Endothelial cell of umbilical vein (primary cell): ENCODE results near the gene GPS1. TPM values are rescaled to one million over a fixed set of nuclear protein-coding genes. Genes with fewer than 3 reads are reported as not detected.

ENCODE experiments used
- BruUV-seq: library from RNA; stranded (reverse); fragments of 400-500 nt; replicated peaks from 2 replicates; lab custom pipeline; 2021; lab: Mats Ljungman, UMichigan
- CTCF ChIA-PET: fragments of 300-600, 350-600 bp; sonication (Branson Sonifier 250); formaldehyde crosslinking; loops from one replicate; lab custom pipeline; 2021; ENCODE audit warnings: antibody characterized with exemption, inconsistent platforms; lab: Charles Lee
- POLR2A ChIA-PET: fragments of 300-600, 350-600 bp; sonication (Branson Sonifier 250); formaldehyde crosslinking; loops from one replicate; lab custom pipeline; 2021; ENCODE audit warnings: antibody characterized with exemption, inconsistent platforms; lab: Charles Lee
- DNase-seq: peaks from one replicate; pipeline ENCODE4 v3.0.0-alpha.2; 2011; ENCODE audit warnings: low read depth, low spot score
- FAIRE-seq: peaks from 2 replicates; lab custom pipeline; 2011; peaks lifted over from hg19 to GRCh38; lab: Jason Lieb, UNC
- H2AFZ ChIP-seq: 2 replicates; pipeline ENCODE4 v1.6.0; 2012; ENCODE audit warnings: low read depth, low read length, control low read depth, inconsistent platforms
- H3K27ac ChIP-seq: 2 replicates; pipeline ENCODE4 v1.5.1; 2011; ENCODE audit warnings: low read depth, mild to moderate bottlenecking, control low read depth, low read length, moderate library complexity; ENCODE audit not compliant: insufficient read depth
- H3K27me3 ChIP-seq, 2 experiments: 2 replicates each; pipeline versions ENCODE4 v1.6.0 to v1.6.1; 2011; ENCODE audit warnings: low read length in 2 of 2, mixed read lengths in 1 of 2; ENCODE audit not compliant: control insufficient read depth in 2 of 2, insufficient read depth in 2 of 2
- H3K36me3 ChIP-seq, 2 experiments: 2 replicates in 1 of 2; 3 replicates in 1 of 2; pipeline ENCODE4 v1.5.1; 2011; ENCODE audit warnings: low read length in 2 of 2, mild to moderate bottlenecking in 1 of 2, moderate library complexity in 1 of 2; ENCODE audit not compliant: control insufficient read depth in 2 of 2, insufficient read depth in 2 of 2; ENCODE audit errors: extremely low read depth in 1 of 2
- H3K4me1 ChIP-seq: 3 replicates; pipeline ENCODE4 v1.5.1; 2011; ENCODE audit warnings: mild to moderate bottlenecking, low read length; ENCODE audit not compliant: control insufficient read depth, insufficient read depth; ENCODE audit errors: extremely low read depth
- H3K4me2 ChIP-seq: 2 replicates; pipeline ENCODE4 v1.6.1; 2011; ENCODE audit warnings: low read length, control low read depth, mixed read lengths; ENCODE audit not compliant: insufficient read depth
- H3K4me3 ChIP-seq, 3 experiments: fragments of 200-600 bp in 1 of 3; sonication (generic), shearing (Covaris generic) in 1 of 3; replicated peaks in 1 of 3; 2 replicates each; pipeline ENCODE4 v1.5.1; 2011 to 2016; ENCODE audit warnings: control low read depth in 3 of 3, low read length in 3 of 3, mild to moderate bottlenecking in 2 of 3, inconsistent platforms in 1 of 3, low read depth in 1 of 3, moderate library complexity in 1 of 3; ENCODE audit not compliant: insufficient read depth in 1 of 3
- H3K79me2 ChIP-seq: 2 replicates; pipeline ENCODE4 v1.6.0; 2012; ENCODE audit warnings: low read length, inconsistent platforms; ENCODE audit not compliant: control insufficient read depth, insufficient read depth
- H3K9ac ChIP-seq: replicated peaks from 2 replicates; pipeline ENCODE3; 2011; ENCODE audit warnings: low read length, control low read depth; ENCODE audit not compliant: insufficient read depth; ENCODE audit errors: extremely low read depth
- H3K9me1 ChIP-seq: replicated peaks from 3 replicates; pipeline ENCODE4 v1.6.0; 2011; ENCODE audit warnings: mild to moderate bottlenecking, low read length; ENCODE audit not compliant: control insufficient read depth, insufficient read depth; ENCODE audit errors: extremely low read depth
- H3K9me3 ChIP-seq: replicated peaks from 2 replicates; pipeline ENCODE4 v1.5.1; 2012; ENCODE audit warnings: low read length, inconsistent platforms; ENCODE audit not compliant: control insufficient read depth, insufficient read depth
- H4K20me1 ChIP-seq: replicated peaks from 2 replicates; pipeline ENCODE3; 2011; ENCODE audit warnings: mild to moderate bottlenecking, low read length; ENCODE audit not compliant: control insufficient read depth, insufficient read depth; ENCODE audit errors: extremely low read depth
- CTCF ChIP-seq, 2 donors: IDR thresholded peaks; 1 replicate in 1 of 2; 2 replicates in 1 of 2; pipeline ENCODE4 v1.5.1; 2011; ENCODE audit warnings: low read length in 2 of 2, mild to moderate bottlenecking in 2 of 2, moderate library complexity in 2 of 2, control low read depth in 1 of 2, inconsistent platforms in 1 of 2, low read depth in 1 of 2; ENCODE audit not compliant: insufficient read depth in 1 of 2; ENCODE audit errors: extremely low read depth in 1 of 2
- EZH2 ChIP-seq: IDR thresholded peaks from 2 replicates; pipeline ENCODE4 v1.6.1; 2012; ENCODE audit warnings: borderline replicate concordance, low read depth, mild to moderate bottlenecking, moderate library complexity, low read length, inconsistent platforms; ENCODE audit not compliant: severe bottlenecking
- FOS ChIP-seq: IDR thresholded peaks from 2 replicates; pipeline ENCODE4 v1.6.1; 2011; ENCODE audit warnings: mild to moderate bottlenecking, low read length, moderate library complexity, borderline replicate concordance; ENCODE audit not compliant: insufficient read depth
- GATA2 ChIP-seq: IDR thresholded peaks from 2 replicates; pipeline ENCODE4 v1.7.0; 2011; ENCODE audit warnings: low read depth, mild to moderate bottlenecking, moderate library complexity, mixed read lengths, low read length; ENCODE audit not compliant: insufficient read length, insufficient read depth
- JUN ChIP-seq: IDR thresholded peaks from 2 replicates; pipeline ENCODE4 v1.6.1; 2011; ENCODE audit warnings: borderline replicate concordance, low read depth; ENCODE audit not compliant: insufficient read length, insufficient read depth
- MAX ChIP-seq: IDR thresholded peaks from 2 replicates; pipeline ENCODE4 v1.6.1; 2011; ENCODE audit not compliant: insufficient read depth, insufficient read length
- MYC ChIP-seq: IDR thresholded peaks from one replicate; pipeline ENCODE4 v1.6.1; 2011; ENCODE audit warnings: mild to moderate bottlenecking, low read depth, low read length
- POLR2A ChIP-seq: IDR thresholded peaks from 2 replicates; pipeline ENCODE4 v1.6.1; 2012; ENCODE audit warnings: low read depth, mild to moderate bottlenecking, control low read depth, low read length
- POLR2AphosphoS5 ChIP-seq: IDR thresholded peaks from 2 replicates; pipeline ENCODE4 v1.6.1; 2012; ENCODE audit warnings: low read depth, mild to moderate bottlenecking, control low read depth, low read length, moderate library complexity; ENCODE audit not compliant: insufficient read depth
- dilution Hi-C: fragments of 300-500 bp; cut with MboI; formaldehyde crosslinking; loops from one replicate; pipeline ENCODE4 v1.15.0; 2019; ENCODE audit warnings: low sequenced_read_pairs; ENCODE audit not compliant: extremely low pct_ligation_motif_present
- intact Hi-C: fragments of 100-400 bp; cut with micrococcal nuclease; formaldehyde crosslinking; loops from one replicate; pipeline ENCODE4 v1.10.0; 2022
- polyA plus RNA-seq, 4 experiments: library from polyadenylated mRNA; depleted of rRNA in 3 of 4; stranded (reverse) in 3 of 4; unstranded in 1 of 4; fragments of >200 nt; gene quantifications; 2 replicates each; pipeline versions ENCODE4 v1.2.1 to v1.2.3, GENCODE V29; 2011 to 2012; ENCODE audit warnings: missing spikeins in 1 of 4
- total RNA-seq: library from RNA; stranded (reverse); gene quantifications from 2 replicates; pipeline ENCODE4 v1.2.3, GENCODE V29; 2021

GPS1 gene
- total and polyA plus RNA-seq, 2 donors (not counting 3 experiments of a cell fraction or from before 2014, with no cell fraction given), result 116 to 178 TPM

DNA sequence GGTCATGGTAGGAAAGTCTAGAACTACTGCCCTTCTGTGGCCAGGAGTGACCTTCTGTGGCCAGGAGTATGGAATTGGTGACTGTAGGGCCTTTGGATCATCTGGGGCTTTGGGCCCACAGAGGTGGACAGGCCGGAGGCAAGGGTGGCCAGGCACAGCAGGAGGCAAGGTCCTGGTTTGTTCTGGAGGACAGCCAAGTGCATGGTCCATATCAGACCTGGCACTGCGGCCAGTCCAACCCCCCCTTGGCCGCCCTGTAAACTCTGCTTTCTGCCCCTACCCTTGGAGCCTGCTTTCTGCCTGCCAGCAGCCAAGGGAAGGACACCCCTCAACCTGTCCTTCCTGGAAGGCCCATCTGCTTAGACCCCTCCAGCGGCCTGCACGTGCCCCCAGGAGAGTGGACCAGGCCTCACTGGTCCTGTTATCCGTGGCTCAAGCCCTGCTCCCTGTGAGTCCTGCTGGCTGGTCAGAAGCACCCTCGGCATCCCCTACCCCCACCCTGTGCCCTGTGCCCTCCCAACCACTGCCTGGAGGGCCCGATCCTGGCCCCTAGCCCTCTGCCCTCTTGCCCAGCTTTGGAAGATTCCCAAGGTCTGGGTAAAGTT, 11.9 kb upstream of the GPS1 start:
- intact Hi-C loops (loop anchor here (10.0 kb wide), 2 partner anchors 195 to 375 kb away; partner anchors contain the start of genes HEXD and OGFOD3), dilution Hi-C loops (no loop called here)
- Histone ChIP-seq H3K4me3 (no peak overlapping the region), H3K36me3 (no peaks in the 10 kb centered on the region), H3K9ac (no peak overlapping the region), H3K4me1 (peaks cover 6% of the 10 kb centered on the region), H3K27me3 (no peaks in the 10 kb centered on the region), H4K20me1 (no peaks in the 10 kb centered on the region), H3K79me2 (peaks cover 2% of the 10 kb centered on the region), H3K4me2 (no peak overlapping the region), H3K27ac (no peak overlapping the region), H3K9me1 (no peaks in the 10 kb centered on the region), H2AFZ (no peak overlapping the region), H3K9me3 (no peaks in the 10 kb centered on the region)
- TF ChIP-seq MAX, result no peak
- TF ChIP-seq FOS, result no peak
- TF ChIP-seq EZH2, result no peak
- BruUV-seq, result no TSS peak
- ChIA-PET POLR2A (no interaction called here), CTCF (interaction anchor here (0.5 kb wide), 1 partner anchor 454 kb away, joined by 3 read pairs; no protein-coding TSS in a partner anchor)
- DNase-seq (no peak), FAIRE-seq (no peak)

GRCh38 chr17:82041144-82041814, 10.4 kb upstream of the GPS1 start:
- dilution Hi-C loops, result no loop called here
- H3K27ac ChIP-seq, result no peak overlapping the region
- no peak overlapping the region for H2AFZ ChIP-seq
- no peak overlapping the region for H3K4me3 ChIP-seq
- ChIA-PET CTCF (interaction anchor here (0.9 kb wide), 1 partner anchor 21 kb away, joined by 3 read pairs; no protein-coding TSS in a partner anchor), POLR2A (no interaction called here)
- no peaks in the 10 kb centered on the region for H3K27me3 ChIP-seq
- TF ChIP-seq FOS (no peak), POLR2A (no peak), POLR2AphosphoS5 (no peak), MAX (no peak), MYC (no peak), CTCF (IDR thresholded peaks at IDR 0.05; ENCODE audit: extremely low read depth in 1 of 2, insufficient read depth in 1 of 2, low read depth in 1 of 2, low read length in 2 of 2) (no peak), EZH2 (no peak), GATA2 (no peak), JUN (no peak)
- DNase-seq (no peak), FAIRE-seq (no peak)
- peaks cover 2% of the 10 kb centered on the region for H3K79me2 ChIP-seq
- no peaks in the 10 kb centered on the region for H3K36me3 ChIP-seq
- peaks cover 6% of the 10 kb centered on the region for H3K4me1 ChIP-seq
- H3K9me3 ChIP-seq, result no peaks in the 10 kb centered on the region
- H4K20me1 ChIP-seq, result no peaks in the 10 kb centered on the region
- no TSS peak for BruUV-seq
- intact Hi-C loops, result no loop called here
- no peak overlapping the region for H3K4me2 ChIP-seq
- no peak overlapping the region for H3K9ac ChIP-seq
- no peaks in the 10 kb centered on the region for H3K9me1 ChIP-seq
